ENCODE results near the gene DTX3L. TPM values are rescaled to one million over a fixed set of nuclear protein-coding genes. Genes with fewer than 3 reads are reported as not detected.

DTX3L gene
- 2.8 TPM for total RNA-seq

DNA sequence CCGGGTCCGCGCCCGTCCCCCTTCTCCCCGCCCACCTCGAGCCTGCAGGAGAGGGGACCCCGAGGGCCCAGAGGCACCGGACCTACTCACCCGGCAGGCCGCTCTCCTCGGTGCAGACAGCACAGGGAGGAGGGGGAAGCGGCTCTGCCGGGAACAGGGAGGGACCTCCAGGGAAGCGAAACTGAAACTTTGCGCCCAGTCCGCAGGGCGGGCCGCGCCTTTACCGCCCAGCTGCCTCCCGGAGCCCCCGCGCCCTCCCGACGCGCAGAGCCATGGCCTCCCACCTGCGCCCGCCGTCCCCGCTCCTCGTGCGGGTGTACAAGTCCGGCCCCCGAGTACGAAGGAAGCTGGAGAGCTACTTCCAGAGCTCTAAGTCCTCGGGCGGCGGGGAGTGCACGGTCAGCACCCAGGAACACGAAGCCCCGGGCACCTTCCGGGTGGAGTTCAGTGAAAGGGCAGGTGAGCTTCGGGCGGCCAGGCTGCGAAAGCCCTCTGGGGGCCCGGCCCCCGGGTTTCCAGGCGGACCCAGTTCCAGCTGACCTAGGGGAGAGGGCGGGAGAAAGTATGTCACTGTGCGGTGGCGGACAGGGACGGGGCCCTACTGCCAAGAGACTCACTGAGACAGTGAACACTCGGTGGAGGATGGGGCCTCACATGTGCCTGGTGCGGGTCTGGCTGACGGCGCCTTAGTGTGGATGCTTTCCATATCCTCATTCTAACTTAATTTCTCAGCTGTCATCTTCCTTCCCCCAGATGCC is at the start of gene DTX3L, which contains the start of gene PARP9:
Gene DTX3L (plus strand): TSS at position 184 of the 758 bp plus-strand sequence. CDS start 89 bp downstream, at position 273.
Gene PARP9 (minus strand): TSS at position 146 of the 758 bp plus-strand sequence. CDS start 4,680 bp downstream, outside the sequence.

GRCh38 chr3:122577409-122578031 is 13.4 kb downstream of the DTX3L start, which contains the start of gene PARP15:
PARP15 (plus strand) TSS chr3:122577650; CDS start chr3:122577668, 18 bp downstream.

Other genes starting within 250 kb of the DTX3L start
- gene CSTA, start 239.1 kb upstream of the DTX3L start, total RNA-seq: not detected
- 18.8 TPM for gene MIX23, start 181.1 kb upstream of the DTX3L start, total RNA-seq
- 6.9 TPM for gene FAM162A, start 180.2 kb upstream of the DTX3L start, total RNA-seq
- 8.8 TPM for gene WDR5B, start 148.3 kb upstream of the DTX3L start, total RNA-seq
- gene KPNA1, start 49.4 kb upstream of the DTX3L start, total RNA-seq: 58.5 TPM
- gene PARP9, start within 50 bp of the DTX3L start, total RNA-seq: 4.1 TPM
- under 0.01 TPM for gene PARP15, start 13.3 kb downstream of the DTX3L start, total RNA-seq
- 8.8 TPM for gene PARP14, start 116.5 kb downstream of the DTX3L start, total RNA-seq
- 14.4 TPM for gene HSPBAP1, start 229.5 kb downstream of the DTX3L start, total RNA-seq
- gene SLC49A4, start 230.7 kb downstream of the DTX3L start, total RNA-seq: 30.7 TPM